Measurements from ENCODE around the gene WIPF2.

GRCh38 chr17:40321961-40322357 lies 102.9 kb downstream of the WIPF2 start:
- TF ChIP-seq CTCF (IDR thresholded peaks at IDR 0.05; ENCODE audit: insufficient read depth, low read length, poor library complexity, severe bottlenecking) (no peak), EZH2phosphoT487 (conservative IDR thresholded peaks at IDR 0.05; ENCODE audit: low read length) (no peak)
